BE2C (cell line): ENCODE results near the gene CMYA5.

Experiments
- DNase-seq: peaks from one replicate; pipeline ENCODE4 v3.0.0-alpha.2; 2020
- H3K27me3 ChIP-seq: fragments of 250-450 bp; sonication (Bioruptor Pico); 2 replicates; pipeline ENCODE4 v1.5.1; 2020; ENCODE audit warnings: mild to moderate bottlenecking
- H3K36me3 ChIP-seq: fragments of 250-450 bp; sonication (Bioruptor Pico); 2 replicates; pipeline ENCODE4 v1.5.1; 2020; ENCODE audit warnings: mild to moderate bottlenecking
- H3K4me1 ChIP-seq: fragments of 250-450 bp; sonication (Bioruptor Pico); 2 replicates; pipeline ENCODE4 v1.5.1; 2020
- H3K4me3 ChIP-seq: 2 replicates; pipeline ENCODE4 v1.5.1; 2011; ENCODE audit warnings: low read depth, low read length
- H3K9me3 ChIP-seq: fragments of 250-450 bp; sonication (Bioruptor Pico); 2 replicates; pipeline ENCODE4 v1.5.1; 2020
- CTCF ChIP-seq: IDR thresholded peaks from 2 replicates; pipeline ENCODE4 v1.5.1; 2012; ENCODE audit warnings: mild to moderate bottlenecking, low read depth, low read length

CMYA5 gene

DNA sequence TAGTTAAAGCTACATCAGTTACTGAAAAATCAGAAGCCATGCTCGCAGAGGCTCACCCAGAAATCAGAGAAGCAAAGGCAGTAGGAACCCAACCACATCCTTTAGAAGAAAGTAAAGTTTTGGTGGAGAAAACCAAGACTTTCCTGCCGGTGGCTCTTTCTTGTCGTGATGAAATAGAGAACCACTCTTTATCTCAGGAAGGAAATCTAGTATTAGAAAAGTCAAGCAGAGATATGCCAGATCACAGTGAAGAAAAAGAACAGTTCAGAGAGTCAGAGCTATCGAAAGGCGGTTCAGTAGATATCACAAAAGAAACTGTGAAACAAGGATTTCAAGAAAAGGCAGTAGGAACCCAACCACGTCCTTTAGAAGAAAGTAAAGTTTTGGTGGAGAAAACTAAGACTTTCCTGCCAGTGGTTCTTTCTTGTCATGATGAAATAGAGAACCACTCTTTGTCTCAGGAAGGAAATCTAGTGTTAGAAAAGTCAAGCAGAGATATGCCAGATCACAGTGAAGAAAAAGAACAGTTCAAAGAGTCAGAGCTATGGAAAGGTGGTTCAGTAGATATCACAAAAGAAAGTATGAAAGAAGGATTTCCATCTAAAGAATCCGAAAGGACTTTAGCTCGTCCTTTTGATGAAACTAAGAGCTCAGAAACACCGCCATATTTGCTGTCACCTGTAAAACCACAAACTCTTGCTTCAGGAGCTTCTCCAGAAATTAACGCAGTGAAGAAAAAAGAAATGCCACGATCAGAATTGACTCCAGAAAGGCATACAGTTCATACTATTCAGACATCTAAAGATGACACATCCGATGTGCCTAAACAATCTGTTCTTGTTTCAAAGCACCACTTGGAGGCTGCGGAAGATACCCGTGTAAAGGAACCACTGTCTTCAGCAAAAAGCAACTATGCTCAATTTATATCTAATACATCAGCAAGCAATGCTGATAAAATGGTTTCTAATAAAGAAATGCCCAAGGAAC, 47.2 kb downstream of the CMYA5 start:
- TF ChIP-seq CTCF, result no peak
- no peaks in the 10 kb centered on the region for H3K9me3 ChIP-seq
- peaks cover 75% of the 10 kb centered on the region for H3K27me3 ChIP-seq
- H3K4me3 ChIP-seq, result no peak overlapping the region
- H3K36me3 ChIP-seq, result no peaks in the 10 kb centered on the region
- H3K4me1 ChIP-seq, result no peaks in the 10 kb centered on the region
- DNase-seq, result no peak

DNA sequence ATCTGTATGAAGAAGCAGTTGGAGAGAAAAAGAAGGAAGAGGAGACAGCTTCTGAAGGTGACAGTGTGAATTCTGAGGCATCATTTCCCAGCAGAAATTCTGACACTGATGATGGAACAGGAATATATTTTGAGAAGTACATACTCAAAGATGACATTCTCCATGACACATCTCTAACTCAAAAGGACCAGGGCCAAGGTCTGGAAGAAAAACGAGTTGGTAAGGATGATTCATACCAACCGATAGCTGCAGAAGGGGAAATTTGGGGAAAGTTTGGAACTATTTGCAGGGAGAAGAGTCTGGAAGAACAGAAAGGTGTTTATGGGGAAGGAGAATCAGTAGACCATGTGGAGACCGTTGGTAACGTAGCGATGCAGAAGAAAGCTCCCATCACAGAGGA, 48.7 kb downstream of the CMYA5 start:
- Histone ChIP-seq H3K4me1 (no peaks in the 10 kb centered on the region), H3K9me3 (no peaks in the 10 kb centered on the region), H3K36me3 (no peaks in the 10 kb centered on the region), H3K4me3 (no peak overlapping the region), H3K27me3 (peaks cover 62% of the 10 kb centered on the region)
- no peak for TF ChIP-seq CTCF
- no peak for DNase-seq

GRCh38 chr5:79742549-79743136, 53.0 kb downstream of the CMYA5 start:
- Histone ChIP-seq H3K36me3 (no peaks in the 10 kb centered on the region), H3K4me3 (no peak overlapping the region), H3K9me3 (no peaks in the 10 kb centered on the region), H3K4me1 (no peaks in the 10 kb centered on the region), H3K27me3 (peaks cover 23% of the 10 kb centered on the region)
- DNase-seq, result no peak
- no peak for TF ChIP-seq CTCF

- H3K4me1 ChIP-seq, result no peaks in the 10 kb centered on the region
- no peak overlapping the region for H3K4me3 ChIP-seq
- peaks cover 13% of the 10 kb centered on the region for H3K27me3 ChIP-seq
- TF ChIP-seq CTCF, result no peak
- no peaks in the 10 kb centered on the region for H3K9me3 ChIP-seq
- no peaks in the 10 kb centered on the region for H3K36me3 ChIP-seq
- DNase-seq, result no peak
Observed at GRCh38 chr5:79743846-79744605, 54.4 kb downstream of the CMYA5 start.

- no peaks in the 10 kb centered on the region for H3K36me3 ChIP-seq
- TF ChIP-seq CTCF, result no peak
Observed at GRCh38 chr5:79745255-79745654, 55.6 kb downstream of the CMYA5 start.

More at GRCh38 chr5:79745255-79745654, 55.6 kb downstream of the CMYA5 start:
- Histone ChIP-seq H3K4me3 (no peak overlapping the region), H3K9me3 (no peaks in the 10 kb centered on the region), H3K4me1 (no peaks in the 10 kb centered on the region), H3K27me3 (peaks cover 18% of the 10 kb centered on the region)
- DNase-seq, result no peak
